NOMO-1 treated with dmso at 0.1 percent for 144 hours (cell line): ENCODE data around the gene PRAMEF4.
"Not testable (repeated sequence)": the region's sequence is repeated elsewhere in the genome, so short reads cannot be mapped to it uniquely, and the experiment has no call there.

ENCODE experiments used
- DNase-seq: peaks from one replicate; lab custom pipeline; 2025; ENCODE audit not compliant: unreplicated experiment; lab: John Stamatoyannopoulos, UW

Gene PRAMEF4

DNA sequence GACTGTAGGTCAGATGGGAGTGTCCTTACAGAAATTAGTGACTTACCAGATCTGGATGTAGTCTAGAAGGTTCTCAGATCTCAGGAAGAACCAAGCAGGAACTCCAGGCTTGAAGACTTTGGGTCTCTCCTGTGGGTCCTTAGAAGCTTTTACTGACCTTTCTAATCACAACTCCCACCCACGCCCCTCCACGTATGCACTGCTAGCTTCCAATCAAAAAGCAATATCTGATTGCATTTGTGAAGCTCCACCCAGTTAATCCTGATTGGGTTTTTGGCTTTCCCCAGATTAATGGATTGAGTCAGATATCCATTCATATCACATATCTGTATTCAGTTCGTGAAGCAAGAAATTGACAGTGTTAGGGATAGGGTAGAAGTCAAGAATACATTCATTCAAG lies at the start of gene PRAMEF4:
TSS of gene PRAMEF4 (minus strand) at position 101 of the 400 bp plus-strand sequence. CDS start 2,807 bp downstream, outside the sequence.
- DNase-seq = not testable (repeated sequence)

DNA sequence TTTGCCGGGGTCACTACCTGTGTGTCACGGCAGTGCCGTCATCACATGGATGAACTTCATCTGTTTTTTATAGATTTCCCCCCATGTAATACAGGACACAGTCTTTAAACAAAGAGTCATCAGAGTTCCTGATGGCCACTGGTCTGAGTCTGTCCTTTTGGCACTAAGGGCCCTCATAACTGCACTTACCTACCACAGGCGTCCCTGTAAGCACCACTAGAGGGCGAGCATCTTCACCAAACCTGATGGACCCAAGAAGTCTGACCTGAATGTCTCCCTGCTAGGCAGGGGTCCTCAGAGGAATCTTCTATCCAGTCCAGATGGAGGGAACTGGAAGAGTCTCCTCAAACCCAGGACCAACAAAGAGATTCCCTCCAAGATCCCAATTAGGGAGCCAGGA lies 38.4 kb upstream of the PRAMEF4 start:
- DNase-seq = not testable (repeated sequence)

DNA sequence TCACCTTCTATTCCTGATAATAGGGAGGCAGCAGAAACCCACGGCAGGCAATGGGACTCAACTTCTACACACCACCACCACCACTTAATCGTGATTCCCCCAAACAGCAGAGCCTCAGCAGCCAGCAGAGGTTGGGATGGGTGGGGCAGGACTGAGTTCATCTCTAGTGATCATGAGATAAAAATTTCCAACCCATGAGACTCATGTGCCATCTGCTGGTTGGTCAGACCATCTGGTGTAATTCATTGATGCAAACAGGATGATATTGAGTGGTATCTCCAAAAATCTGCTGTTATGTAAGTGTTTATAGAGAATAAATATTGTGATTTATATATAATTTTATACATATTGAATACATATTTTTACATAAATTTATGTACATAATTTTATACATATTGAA lies 35.7 kb upstream of the PRAMEF4 start:
- not testable (repeated sequence) for DNase-seq

DNA sequence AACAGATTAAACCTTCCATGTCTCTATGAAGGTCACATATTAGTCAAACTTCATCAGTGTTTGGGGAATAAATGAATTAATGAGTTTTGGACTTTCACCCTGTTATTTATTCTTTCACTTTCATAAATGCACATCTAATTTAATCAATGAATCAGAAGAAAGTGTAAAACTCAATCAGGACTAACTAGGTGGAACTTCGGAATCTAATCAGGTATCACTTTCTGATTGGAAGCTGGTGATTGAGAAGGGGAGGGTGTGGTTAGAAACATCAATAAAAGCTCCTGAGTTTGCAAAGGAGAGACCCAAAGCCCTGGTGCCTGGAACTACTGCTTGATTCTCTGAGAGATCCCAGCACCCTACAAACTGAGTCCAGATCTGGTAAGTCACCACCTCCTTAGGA lies 30.3 kb upstream of the PRAMEF4 start, which contains the start of gene PRAMEF7:
TSS of gene PRAMEF7 (plus strand) at position 301 of the 400 bp plus-strand sequence. CDS start 1,083 bp downstream, outside the sequence.
- not testable (repeated sequence) for DNase-seq

DNA sequence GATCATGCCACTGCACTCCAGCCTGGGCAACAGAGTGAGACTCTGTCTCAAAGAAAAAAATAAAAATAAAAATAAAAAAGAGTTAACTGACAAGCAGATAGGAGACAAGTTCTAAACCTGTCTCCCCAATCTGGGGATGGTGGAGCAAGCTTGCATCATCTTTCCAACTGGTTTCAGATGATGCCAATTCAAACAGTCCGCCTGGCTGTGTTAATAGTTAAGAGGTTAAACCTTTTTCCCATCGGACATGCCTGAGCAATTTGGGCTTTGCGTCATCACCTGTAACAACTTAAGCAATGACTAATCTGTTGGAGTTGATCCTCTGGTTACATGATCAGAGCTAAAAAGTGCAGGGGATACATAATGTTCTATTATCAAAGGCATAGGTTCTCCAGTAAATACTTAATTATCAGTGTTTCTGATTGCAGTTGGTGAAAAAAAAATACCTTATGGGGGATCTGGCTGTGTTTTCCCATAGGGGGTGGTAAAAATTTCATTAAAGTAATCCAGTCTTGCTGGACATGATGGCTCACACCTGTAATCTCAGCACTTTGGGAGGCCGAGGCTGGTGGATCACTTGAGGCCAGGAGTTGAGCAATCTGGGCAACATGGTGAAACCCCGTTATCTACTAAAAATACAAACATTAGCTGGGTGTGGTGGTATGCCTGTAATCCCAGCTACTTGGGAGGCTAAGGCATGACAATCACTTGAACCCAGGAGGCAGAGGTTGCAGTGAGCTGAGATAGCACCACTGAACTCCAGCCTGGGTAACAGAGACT lies 18.0 kb upstream of the PRAMEF4 start:
- DNase-seq = not testable (repeated sequence)

DNA sequence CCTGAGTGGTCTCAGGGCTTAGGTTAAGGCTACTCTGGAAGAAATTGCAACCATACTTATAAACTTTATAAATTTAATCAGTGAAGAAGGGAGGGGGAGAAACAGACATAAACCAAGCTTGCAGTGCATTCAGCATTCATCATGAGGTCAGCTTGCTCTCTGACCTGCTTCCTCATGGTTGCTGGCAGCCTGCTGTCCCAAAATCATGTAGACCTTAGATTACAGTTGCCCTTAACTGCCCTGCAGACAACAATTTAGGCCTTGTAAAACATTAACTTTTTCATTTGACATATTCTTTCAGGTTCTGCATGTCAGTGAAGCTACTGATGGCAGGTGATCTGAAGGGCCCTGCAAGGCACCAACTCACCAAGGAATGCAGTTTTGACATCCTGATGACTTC lies 13.2 kb upstream of the PRAMEF4 start:
- not testable (repeated sequence) for DNase-seq

DNA sequence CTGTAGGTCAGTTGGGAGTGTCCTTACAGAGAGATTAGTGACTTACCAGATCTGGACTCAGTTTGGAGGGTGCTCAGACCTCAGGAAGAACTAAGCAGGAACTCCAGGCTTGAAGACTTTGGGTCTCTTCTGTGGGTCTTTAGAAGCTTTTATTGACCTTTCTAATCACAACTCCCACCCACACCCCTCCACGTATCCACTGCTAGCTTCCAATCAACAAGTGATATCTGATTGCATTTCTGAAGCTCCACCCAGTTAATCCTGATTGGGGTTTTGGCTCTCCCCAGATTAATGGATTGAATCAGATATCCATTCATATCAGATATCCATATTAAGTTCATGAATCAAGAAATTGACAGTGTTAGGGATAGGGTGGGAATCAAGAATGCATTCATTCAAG lies 12.2 kb upstream of the PRAMEF4 start, which contains the start of gene PRAMEF10:
TSS of gene PRAMEF10 (minus strand) at position 101 of the 400 bp plus-strand sequence. CDS start 2,423 bp downstream, outside the sequence.
- not testable (repeated sequence) for DNase-seq

DNA sequence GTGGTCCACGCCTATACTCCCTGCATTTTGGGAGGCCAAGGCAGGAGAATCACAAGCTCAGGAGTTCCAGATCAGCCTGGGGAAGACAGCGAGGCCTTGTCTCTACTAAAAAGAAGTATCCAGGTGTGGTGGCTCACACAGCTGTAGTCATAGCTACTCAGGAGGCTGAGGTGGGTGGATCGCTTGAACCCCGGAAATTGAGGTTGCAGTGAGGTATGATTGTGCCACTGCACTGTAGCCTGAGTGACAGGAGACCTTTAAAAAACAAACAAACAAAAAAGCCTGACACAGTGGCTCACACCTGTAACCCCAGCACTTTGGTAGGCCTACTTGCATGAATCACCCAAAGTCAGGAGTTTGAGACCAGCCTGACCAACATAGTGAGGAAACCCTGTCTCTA lies 7.5 kb downstream of the PRAMEF4 start:
- DNase-seq = not testable (repeated sequence)

DNA sequence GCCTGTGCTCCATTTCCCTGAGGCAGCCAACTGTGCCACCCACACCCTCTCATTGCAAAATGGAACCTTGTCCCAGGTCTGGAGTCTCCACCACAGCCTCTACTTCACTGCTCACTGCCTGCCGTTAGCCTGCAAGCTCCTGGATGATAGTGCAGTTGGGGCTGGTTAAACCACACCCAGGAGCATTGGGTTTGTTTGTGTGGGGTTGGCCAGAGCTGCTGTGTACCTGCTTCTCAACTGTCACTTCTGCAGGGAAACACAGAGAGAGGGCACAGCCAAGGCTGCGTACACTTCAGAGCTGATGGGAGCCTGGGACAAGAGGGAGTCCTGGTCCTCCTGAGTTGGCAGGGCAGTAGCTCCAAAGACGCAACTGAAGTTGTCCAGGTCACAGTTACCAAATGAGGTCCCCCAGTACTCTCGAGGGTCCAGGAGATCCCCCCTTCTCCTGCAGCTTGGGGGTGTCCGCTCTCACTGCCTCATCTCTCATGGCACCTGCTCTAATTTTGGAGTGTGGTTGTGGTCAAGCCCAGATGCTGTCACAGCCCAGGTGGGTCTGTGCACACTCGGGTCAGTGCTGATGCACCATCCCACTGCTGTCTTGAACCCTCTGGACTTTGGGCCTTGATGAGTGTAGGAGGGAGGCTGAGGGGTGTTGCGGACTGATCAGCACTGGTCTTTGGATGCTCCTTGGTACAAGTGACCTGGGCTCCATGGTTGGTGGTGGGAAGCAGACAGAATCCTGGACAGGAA lies 22.7 kb downstream of the PRAMEF4 start:
- DNase-seq = not testable (repeated sequence)

DNA sequence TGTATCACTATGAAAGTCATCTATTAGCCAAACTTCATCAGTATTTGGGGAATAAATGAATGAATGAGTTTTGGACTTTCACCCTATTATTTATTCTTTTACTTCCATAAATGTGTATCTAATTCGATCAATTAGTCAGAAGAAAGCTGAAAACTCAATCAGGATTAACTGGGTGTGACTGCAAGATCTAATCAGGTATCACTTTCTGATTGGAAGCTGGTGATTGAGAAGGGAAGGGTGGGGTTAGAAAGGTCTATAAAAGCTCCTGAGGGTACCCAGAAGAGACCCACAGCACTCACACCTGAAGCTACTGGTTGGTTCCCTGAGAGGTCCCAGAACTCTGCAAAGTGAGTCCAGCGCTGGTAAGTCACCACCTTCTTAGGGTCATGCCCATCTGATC lies 29.2 kb downstream of the PRAMEF4 start, which contains the start of gene PRAMEF2:
TSS of gene PRAMEF2 (plus strand) at position 301 of the 400 bp plus-strand sequence. CDS start 1,924 bp downstream, outside the sequence.
- not testable (repeated sequence) for DNase-seq

DNA sequence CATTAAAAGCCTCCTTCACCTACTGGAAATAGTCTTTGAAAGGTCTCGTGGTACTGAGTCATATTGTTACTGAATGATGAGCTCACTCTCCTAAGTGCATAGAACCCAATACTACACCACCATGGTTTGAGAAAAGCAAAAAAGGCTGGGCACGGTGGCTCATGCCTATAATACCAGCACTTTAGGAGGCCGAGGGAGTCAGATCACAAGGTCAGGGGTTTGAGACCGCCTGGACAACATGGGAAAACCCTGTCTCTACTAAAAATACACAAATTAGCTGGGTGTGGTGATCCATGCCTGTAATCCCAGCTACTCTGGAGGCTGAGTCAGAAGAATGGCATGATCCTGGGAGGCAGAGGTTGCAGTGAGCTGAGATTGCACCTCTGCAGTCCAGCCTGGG lies 34.2 kb downstream of the PRAMEF4 start:
- no peak for DNase-seq

DNA sequence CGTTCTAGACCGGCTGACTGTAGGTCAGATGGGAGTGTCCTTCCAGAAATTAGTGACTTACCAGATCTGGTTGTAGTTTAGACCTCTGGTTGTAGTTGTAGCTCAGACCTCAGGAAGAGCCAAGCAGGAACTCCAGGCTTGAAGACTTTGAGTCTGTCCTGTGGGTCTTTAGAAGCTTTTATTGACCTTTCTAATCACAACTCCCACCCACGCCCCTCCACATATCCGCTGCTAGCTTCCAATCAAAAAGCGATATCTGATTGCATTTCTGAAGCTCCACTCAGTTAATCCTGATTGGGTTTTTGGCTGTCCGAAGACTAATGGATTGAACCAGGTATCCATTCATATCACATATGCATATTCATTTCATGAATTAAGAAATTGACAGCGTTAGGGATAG lies 37.4 kb downstream of the PRAMEF4 start, which contains the start of gene HNRNPCL1:
TSS of gene HNRNPCL1 (minus strand) at position 101 of the 400 bp plus-strand sequence. CDS start 431 bp downstream, outside the sequence.
- DNase-seq = not testable (repeated sequence)

DNA sequence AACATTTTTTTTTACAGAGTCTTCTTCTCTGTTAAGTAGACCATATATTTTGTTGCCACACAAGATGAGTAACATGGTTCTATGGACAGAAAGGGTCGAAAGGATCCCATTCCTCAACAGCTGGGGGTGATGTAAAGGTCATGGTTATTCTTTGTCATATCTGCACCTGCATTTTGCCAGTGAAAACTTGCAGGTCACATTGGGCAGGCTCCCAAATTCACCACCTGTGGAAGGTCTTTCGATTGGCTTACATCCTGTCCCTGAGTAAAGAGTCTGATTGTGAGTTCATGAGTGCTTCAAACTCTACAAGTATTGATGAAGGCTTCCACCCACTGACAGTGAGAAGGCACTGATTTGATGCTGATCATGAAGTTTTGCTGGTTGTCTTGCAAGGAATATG lies 52.8 kb downstream of the PRAMEF4 start:
- not testable (repeated sequence) for DNase-seq

DNA sequence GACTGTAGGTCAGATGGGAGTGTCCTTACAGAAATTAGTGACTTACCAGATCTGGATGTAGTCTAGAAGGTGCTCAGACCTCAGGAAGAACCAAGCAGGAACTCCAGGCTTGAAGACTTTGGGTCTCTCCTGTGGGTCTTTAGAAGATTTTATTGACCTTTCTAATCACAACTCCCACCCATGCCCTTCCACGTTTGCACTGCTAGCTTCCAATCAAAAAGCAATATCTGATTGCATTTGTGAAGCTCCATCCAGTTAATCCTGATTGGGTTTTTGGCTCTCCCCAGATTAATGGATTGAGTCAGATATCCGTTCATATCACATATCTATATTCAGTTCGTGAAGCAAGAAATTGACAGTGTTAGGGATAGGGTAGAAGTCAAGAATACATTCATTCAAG lies 54.7 kb downstream of the PRAMEF4 start, which contains the start of gene PRAMEF11:
TSS of gene PRAMEF11 (minus strand) at position 101 of the 400 bp plus-strand sequence. CDS start 2,621 bp downstream, outside the sequence.
- DNase-seq = not testable (repeated sequence)
